Measurements from ENCODE around the gene CCL27. TPM values are rescaled to one million over a fixed set of nuclear protein-coding genes. Genes with fewer than 3 reads are reported as not detected.

CCL27 gene
- total RNA-seq, 2 experiments from 2014 or later, result not detected

Other genes with a start within 250 kb of the CCL27 start
- 1 to 10 TPM; 5.5 to 5.9 TPM for gene FAM219A, start 204.1 kb downstream of the CCL27 start, total RNA-seq
- not detected for gene DNAI1, start 203.9 kb downstream of the CCL27 start, total RNA-seq
- not detected for gene ENHO, start 139.7 kb downstream of the CCL27 start, total RNA-seq
- not detected for gene CNTFR, start 72.9 kb downstream of the CCL27 start, total RNA-seq
- gene RPP25L, start 50.6 kb downstream of the CCL27 start, total RNA-seq, result 1 to 10 TPM; 4.4 to 5.1 TPM
- 10 to 100 TPM; 82.8 to 85.3 TPM for gene DCTN3, start 42.2 kb downstream of the CCL27 start, total RNA-seq
- not detected for gene ARID3C, start 33.6 kb downstream of the CCL27 start, total RNA-seq
- 1 to 10 TPM; 8.5 to 9.6 TPM for gene SIGMAR1, start 24.9 kb downstream of the CCL27 start, total RNA-seq
- 10 to 100 TPM; 64.7 to 68.4 TPM for gene GALT, start 16.0 kb downstream of the CCL27 start, total RNA-seq
- gene IL11RA, start 10.5 kb downstream of the CCL27 start, total RNA-seq, result 10 to 100 TPM; 67.5 to 68.9 TPM
- gene CCL19, start 28.6 kb upstream of the CCL27 start, total RNA-seq, result not detected
- not detected for gene CCL21, start 47.5 kb upstream of the CCL27 start, total RNA-seq

Data from CD8-positive, alpha-beta T cell (primary cell).